Measurements from ENCODE around the gene FGF7. TPM values are rescaled to one million over a fixed set of nuclear protein-coding genes. Genes with fewer than 3 reads are reported as not detected.

Gene FGF7
- total and polyA plus RNA-seq, 2 donors (not counting 3 experiments of a cell fraction or from before 2014, with no cell fraction given): not detected

DNA sequence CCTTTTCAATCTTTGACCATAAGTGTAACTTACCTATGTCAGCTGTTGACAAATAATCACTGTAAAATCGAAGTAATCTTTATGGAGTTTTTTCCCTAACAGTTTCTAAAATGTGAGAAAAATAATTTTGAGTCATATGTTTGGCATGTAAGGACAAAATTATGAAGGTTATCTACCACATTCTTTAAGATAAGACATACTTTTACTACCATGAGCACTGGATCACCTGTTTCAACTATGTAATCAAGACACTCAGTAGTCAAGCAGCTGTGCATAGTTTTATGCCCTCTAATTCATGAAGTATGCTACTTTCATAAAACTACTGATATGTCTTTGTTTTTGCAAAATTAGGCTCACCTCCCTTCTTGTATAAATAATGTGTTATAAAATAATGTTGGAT is 12.1 kb downstream of the FGF7 start:
- no TSS peak for BruUV-seq (replicated peaks)
- Histone ChIP-seq H3K36me3 (ENCODE audit: control insufficient read depth in 2 of 2, extremely low read depth in 1 of 2, insufficient read depth in 2 of 2, low read length in 2 of 2) (no peaks in the 10 kb centered on the region), H4K20me1 (replicated peaks; ENCODE audit: control insufficient read depth, extremely low read depth, insufficient read depth, low read length) (no peaks in the 10 kb centered on the region), H3K4me1 (ENCODE audit: control insufficient read depth, extremely low read depth, insufficient read depth, low read length) (no peaks in the 10 kb centered on the region), H3K4me2 (ENCODE audit: insufficient read depth, low read length) (no peak overlapping the region), H3K79me2 (ENCODE audit: control insufficient read depth, insufficient read depth, low read length) (no peaks in the 10 kb centered on the region), H2AFZ (ENCODE audit: low read depth, low read length) (no peak overlapping the region), H3K9me1 (replicated peaks; ENCODE audit: control insufficient read depth, extremely low read depth, insufficient read depth, low read length) (no peaks in the 10 kb centered on the region), H3K27me3 (ENCODE audit: control insufficient read depth in 2 of 2, insufficient read depth in 2 of 2, low read length in 2 of 2) (no peaks in the 10 kb centered on the region), H3K9me3 (replicated peaks; ENCODE audit: control insufficient read depth, insufficient read depth, low read length) (no peaks in the 10 kb centered on the region), H3K27ac (ENCODE audit: insufficient read depth, low read depth, low read length) (no peak overlapping the region), H3K4me3 (replicated peaks in 1 of 3; ENCODE audit: insufficient read depth in 1 of 3, low read depth in 1 of 3, low read length in 3 of 3) (no peak overlapping the region), H3K9ac (replicated peaks; ENCODE audit: extremely low read depth, insufficient read depth, low read length) (no peak overlapping the region)
- FAIRE-seq (no peak), DNase-seq (ENCODE audit: low read depth, low spot score) (no peak)
- TF ChIP-seq EZH2 (IDR thresholded peaks at IDR 0.05; ENCODE audit: borderline replicate concordance, low read depth, low read length, severe bottlenecking) (no peak), GATA2 (IDR thresholded peaks at IDR 0.05; ENCODE audit: insufficient read depth, insufficient read length, low read depth, low read length) (no peak), FOS (IDR thresholded peaks at IDR 0.05; ENCODE audit: borderline replicate concordance, insufficient read depth, low read length) (no peak), JUN (IDR thresholded peaks at IDR 0.05; ENCODE audit: borderline replicate concordance, insufficient read depth, insufficient read length, low read depth) (no peak), MYC (IDR thresholded peaks at IDR 0.05; ENCODE audit: low read depth, low read length) (no peak), POLR2A (IDR thresholded peaks at IDR 0.05; ENCODE audit: low read depth, low read length) (no peak), POLR2AphosphoS5 (IDR thresholded peaks at IDR 0.05; ENCODE audit: insufficient read depth, low read depth, low read length) (no peak)
- TF ChIP-seq, protein P1, sequence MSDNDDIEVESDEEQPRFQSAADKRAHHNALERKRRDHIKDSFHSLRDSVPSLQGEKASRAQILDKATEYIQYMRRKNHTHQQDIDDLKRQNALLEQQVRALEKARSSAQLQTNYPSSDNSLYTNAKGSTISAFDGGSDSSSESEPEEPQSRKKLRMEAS (IDR thresholded peaks at IDR 0.05; ENCODE audit: insufficient read depth, insufficient read length): no peak
- TF ChIP-seq, protein P2, sequence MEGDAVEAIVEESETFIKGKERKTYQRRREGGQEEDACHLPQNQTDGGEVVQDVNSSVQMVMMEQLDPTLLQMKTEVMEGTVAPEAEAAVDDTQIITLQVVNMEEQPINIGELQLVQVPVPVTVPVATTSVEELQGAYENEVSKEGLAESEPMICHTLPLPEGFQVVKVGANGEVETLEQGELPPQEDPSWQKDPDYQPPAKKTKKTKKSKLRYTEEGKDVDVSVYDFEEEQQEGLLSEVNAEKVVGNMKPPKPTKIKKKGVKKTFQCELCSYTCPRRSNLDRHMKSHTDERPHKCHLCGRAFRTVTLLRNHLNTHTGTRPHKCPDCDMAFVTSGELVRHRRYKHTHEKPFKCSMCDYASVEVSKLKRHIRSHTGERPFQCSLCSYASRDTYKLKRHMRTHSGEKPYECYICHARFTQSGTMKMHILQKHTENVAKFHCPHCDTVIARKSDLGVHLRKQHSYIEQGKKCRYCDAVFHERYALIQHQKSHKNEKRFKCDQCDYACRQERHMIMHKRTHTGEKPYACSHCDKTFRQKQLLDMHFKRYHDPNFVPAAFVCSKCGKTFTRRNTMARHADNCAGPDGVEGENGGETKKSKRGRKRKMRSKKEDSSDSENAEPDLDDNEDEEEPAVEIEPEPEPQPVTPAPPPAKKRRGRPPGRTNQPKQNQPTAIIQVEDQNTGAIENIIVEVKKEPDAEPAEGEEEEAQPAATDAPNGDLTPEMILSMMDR (IDR thresholded peaks at IDR 0.05; ENCODE audit: extremely low read depth in 1 of 2, insufficient read depth in 1 of 2, low read depth in 1 of 2, low read length in 2 of 2): no peak
- ChIA-PET POLR2A (no interaction called here), CTCF (interaction anchor here (1.4 kb wide), 1 partner anchor 710 kb away, joined by 3 read pairs; no protein-coding TSS in a partner anchor)
- dilution Hi-C loops (cut with MboI; ENCODE audit: extremely low pct_ligation_motif_present, low sequenced_read_pairs): no loop called here
- intact Hi-C loops (cut with micrococcal nuclease): no loop called here
